Measurements from ENCODE around the gene ARL8A.

ARL8A gene

GRCh38 chr1:202131956-202132821, 12.3 kb downstream of the ARL8A start:
- no peak for TF ChIP-seq CTCF (IDR thresholded peaks at IDR 0.05; ENCODE audit: control extremely low read depth, extremely low read depth, low read depth, missing control alignments)
- ChIA-PET POLR2A (interaction anchor here (0.6 to 0.7 kb wide), 2 partner anchors 14 to 1158 kb away, joined by 3 read pairs; no protein-coding TSS in a partner anchor), CTCF (interaction anchor here (1.2 to 6.3 kb wide), 5 partner anchors 10 to 236 kb away, joined by 3 to 99 read pairs (median 6); partner anchors contain the start of genes ELF3 and GPR37L1)
- DNase-seq (ENCODE audit: extremely low spot score): no peak

GRCh38 chr1:202130816-202131522, 13.6 kb downstream of the ARL8A start:
- no peak for TF ChIP-seq CTCF (IDR thresholded peaks at IDR 0.05; ENCODE audit: control extremely low read depth, extremely low read depth, low read depth, missing control alignments)
- DNase-seq (ENCODE audit: extremely low spot score): no peak
- ChIA-PET CTCF (interaction anchor here (1.4 to 6.3 kb wide), 4 partner anchors 9 to 131 kb away, joined by 4 to 99 read pairs (median 9); partner anchors contain the start of gene GPR37L1), POLR2A (interaction anchor here (0.7 kb wide), 1 partner anchor 16 kb away, joined by 3 read pairs; no protein-coding TSS in a partner anchor)

- ChIA-PET CTCF (interaction anchor here (1.8 to 3.6 kb wide), 2 partner anchors 11 to 131 kb away, joined by 9 read pairs; no protein-coding TSS in a partner anchor), POLR2A (no interaction called here)
- no peak for TF ChIP-seq CTCF (IDR thresholded peaks at IDR 0.05; ENCODE audit: control extremely low read depth, extremely low read depth, low read depth, missing control alignments)
- no peak for DNase-seq (ENCODE audit: extremely low spot score)
These were observed 14.2 kb downstream of the ARL8A start for GRCh38 chr1:202130297-202130721.

- no peak for TF ChIP-seq CTCF (IDR thresholded peaks at IDR 0.05; ENCODE audit: control extremely low read depth, extremely low read depth, low read depth, missing control alignments)
- no peak for DNase-seq (ENCODE audit: extremely low spot score)
- ChIA-PET CTCF (interaction anchor here (1.8 to 3.6 kb wide), 2 partner anchors 11 to 130 kb away, joined by 9 read pairs; no protein-coding TSS in a partner anchor), POLR2A (interaction anchor here (0.6 to 0.7 kb wide), 2 partner anchors 127 to 143 kb away, joined by 3 to 9 read pairs; no protein-coding TSS in a partner anchor)
These were observed 14.9 kb downstream of the ARL8A start for GRCh38 chr1:202129453-202130296.

GRCh38 chr1:202127836-202128622, 16.5 kb downstream of the ARL8A start:
- no peak for DNase-seq (ENCODE audit: extremely low spot score)
- CTCF ChIA-PET: interaction anchor here (3.6 kb wide), 1 partner anchor 128 kb away, joined by 9 read pairs; no protein-coding TSS in a partner anchor
- no peak for TF ChIP-seq CTCF (IDR thresholded peaks at IDR 0.05; ENCODE audit: control extremely low read depth, extremely low read depth, low read depth, missing control alignments)
- POLR2A ChIA-PET: no interaction called here
